Thymus (tissue), 11 donors: ENCODE measurements around the gene PLVAP. TPM values are rescaled to one million over a fixed set of nuclear protein-coding genes. Genes with fewer than 3 reads are reported as not detected.

Experiments used
- DNase-seq, 9 donors: peaks; one replicate each; pipeline ENCODE4 v3.0.0-alpha.2; 2013; ENCODE audit warnings: low spot score in 9 of 9, low read depth in 6 of 9, missing footprints in 1 of 9
- H3K27ac ChIP-seq, 2 donors: one replicate each; pipeline ENCODE4 v1.5.1; 2013; ENCODE audit warnings: control low read depth in 1 of 2, low read depth in 1 of 2, low read length in 1 of 2, mild to moderate bottlenecking in 1 of 2, moderate library complexity in 1 of 2
- H3K27me3 ChIP-seq, 2 donors: one replicate each; pipeline ENCODE4 v1.5.1; 2013; ENCODE audit warnings: low read length in 1 of 2; ENCODE audit not compliant: control insufficient read depth in 2 of 2, insufficient read depth in 1 of 2
- H3K36me3 ChIP-seq, 2 donors: one replicate each; pipeline ENCODE4 v1.5.1; 2013; ENCODE audit warnings: low read length in 1 of 2, mild to moderate bottlenecking in 1 of 2, moderate library complexity in 1 of 2; ENCODE audit not compliant: control insufficient read depth in 2 of 2, insufficient read depth in 2 of 2
- H3K4me1 ChIP-seq, 2 donors: one replicate each; pipeline ENCODE4 v1.5.1; 2013; ENCODE audit warnings: low read length in 2 of 2; ENCODE audit not compliant: control insufficient read depth in 2 of 2, insufficient read depth in 2 of 2
- H3K4me3 ChIP-seq, 2 donors: one replicate each; pipeline ENCODE4 v1.5.1; 2013; ENCODE audit warnings: low read length in 2 of 2, control low read depth in 1 of 2, mild to moderate bottlenecking in 1 of 2
- H3K9me3 ChIP-seq, 2 donors: one replicate each; pipeline ENCODE4 v1.5.1; 2013; ENCODE audit warnings: low read length in 1 of 2, mild to moderate bottlenecking in 1 of 2; ENCODE audit not compliant: control insufficient read depth in 2 of 2, insufficient read depth in 1 of 2
- WGBS: extraction: QIAGEN DNeasy Blood & Tissue Kit; methylation state at CpG from one replicate; pipeline ENCODE4 v1.1.7; 2013; 5-methylcytosine and 5-hydroxymethylcytosine counted together
- polyA plus RNA-seq: library from polyadenylated mRNA; stranded (reverse); fragments of 200-250 nt; gene quantifications from one replicate; pipeline ENCODE4 v1.2.3, GENCODE V29; 2013
- total RNA-seq: library from RNA; stranded (reverse); fragments of 120-200 nt; gene quantifications from one replicate; pipeline ENCODE4 v1.2.4, GENCODE V29; 2013
- donor health status: healthy.

Gene PLVAP
- total and polyA plus RNA-seq, 2 donors, result 11.7 to 57.1 TPM

DNA sequence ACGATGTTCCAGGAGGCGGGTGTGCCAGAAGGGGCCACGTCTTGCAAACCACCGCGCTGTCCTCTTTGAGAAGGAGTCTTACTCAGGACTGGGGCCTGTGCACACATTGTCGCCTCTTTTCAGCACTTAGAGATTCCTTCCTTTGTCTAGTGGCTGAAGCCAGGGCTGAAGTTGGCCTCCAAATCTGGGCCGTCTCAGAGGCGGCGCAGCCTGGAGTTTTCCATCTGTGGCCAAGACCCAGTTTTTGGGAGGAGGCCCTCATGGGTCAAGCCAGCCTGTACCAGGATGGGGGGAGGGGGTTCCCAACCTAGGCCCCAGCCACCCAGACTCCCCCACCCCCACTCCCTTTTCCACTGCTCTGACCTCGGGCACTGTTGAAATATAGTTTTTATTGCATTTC is 54.3 kb downstream of the PLVAP start:
- H3K4me1 ChIP-seq, result peaks cover 0 to 9% of the 10 kb centered on the region in 2 donors
- peaks cover 50 to 57% of the 10 kb centered on the region in 2 donors for H3K36me3 ChIP-seq
- no peak overlapping the region for H3K4me3 ChIP-seq
- 87% methylated on average over 10 of the region's 10 CpGs for WGBS
- peaks cover 3 to 12% of the 10 kb centered on the region in 2 donors for H3K27me3 ChIP-seq
- H3K27ac ChIP-seq, result no peak overlapping the region
- no peak for DNase-seq
- no peaks in the 10 kb centered on the region for H3K9me3 ChIP-seq

DNA sequence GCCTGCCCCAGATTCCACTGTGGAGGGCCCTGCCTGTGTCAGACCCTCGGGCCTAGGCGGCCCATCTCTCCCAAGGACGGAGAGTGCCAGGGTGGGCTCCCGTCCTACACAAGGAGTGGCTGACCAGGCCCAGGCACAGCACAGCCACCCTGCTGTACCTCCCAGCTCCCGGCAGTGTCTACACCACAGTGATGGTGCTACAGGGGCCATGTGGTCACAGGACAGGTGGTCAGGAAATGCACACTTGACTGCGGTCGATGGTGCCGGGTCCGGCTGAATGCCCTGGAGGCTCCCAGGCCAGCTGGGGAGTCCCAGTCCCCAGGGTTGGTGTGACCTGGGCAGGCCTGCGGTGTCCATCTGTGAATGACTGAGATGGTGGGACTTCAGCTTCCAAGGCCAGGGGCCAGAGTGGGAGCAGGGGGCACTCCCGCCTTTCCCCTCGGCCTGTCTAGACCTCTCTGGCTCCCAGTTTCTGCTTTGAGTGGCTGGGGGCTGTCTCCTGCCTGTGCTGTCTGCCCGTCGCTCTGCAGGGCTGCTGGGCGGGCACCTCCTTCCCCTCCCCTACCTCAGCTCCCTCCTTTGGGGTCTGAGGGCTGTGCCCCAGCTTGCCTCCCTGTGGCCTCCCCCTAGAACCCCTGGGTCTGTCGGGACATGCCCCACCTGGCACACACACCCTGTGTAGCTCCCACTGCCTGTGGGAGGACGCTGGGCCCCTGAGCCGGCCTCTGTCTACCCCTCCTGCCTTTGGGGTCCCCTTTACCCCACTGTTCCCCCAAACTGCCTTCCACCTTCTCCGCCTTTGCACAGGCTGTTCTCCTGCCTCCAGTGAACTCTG is 55.3 kb downstream of the PLVAP start:
- Histone ChIP-seq H3K27me3 (peaks cover 3 to 12% of the 10 kb centered on the region in 2 donors), H3K9me3 (no peaks in the 10 kb centered on the region), H3K4me3 (no peak overlapping the region), H3K4me1 (peaks cover 0 to 8% of the 10 kb centered on the region in 2 donors), H3K27ac (no peak overlapping the region), H3K36me3 (peaks cover 46 to 57% of the 10 kb centered on the region in 2 donors)
- DNase-seq, result no peak
- WGBS, result 91% methylated on average over 19 of the region's 19 CpGs

DNA sequence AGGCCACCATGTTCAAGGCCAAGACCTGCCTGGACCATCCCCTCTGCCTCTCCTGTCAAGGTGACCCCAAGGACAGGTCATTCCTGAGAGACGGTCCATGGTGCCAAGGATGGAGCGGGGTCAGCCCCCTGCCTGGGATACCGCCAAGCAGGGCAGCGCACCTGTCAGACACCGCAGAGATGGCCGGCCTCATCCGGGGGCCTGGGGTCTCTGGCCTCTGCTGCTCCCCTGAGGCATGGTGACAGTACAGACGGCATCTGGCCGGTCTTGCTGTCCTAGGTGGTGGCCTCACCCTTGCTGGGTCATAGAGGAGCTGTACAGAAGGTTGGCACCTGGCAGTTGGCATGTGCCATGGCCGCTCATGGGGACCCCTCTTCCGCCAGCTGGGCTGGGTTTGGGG is 56.7 kb downstream of the PLVAP start:
- Histone ChIP-seq H3K27me3 (peaks cover 3 to 12% of the 10 kb centered on the region in 2 donors), H3K4me3 (no peak overlapping the region), H3K4me1 (peaks cover 0 to 8% of the 10 kb centered on the region in 2 donors), H3K36me3 (peaks cover 52 to 63% of the 10 kb centered on the region in 2 donors), H3K27ac (no peak overlapping the region), H3K9me3 (no peaks in the 10 kb centered on the region)
- 83% methylated on average over 11 of the region's 11 CpGs for WGBS
- no peak for DNase-seq

DNA sequence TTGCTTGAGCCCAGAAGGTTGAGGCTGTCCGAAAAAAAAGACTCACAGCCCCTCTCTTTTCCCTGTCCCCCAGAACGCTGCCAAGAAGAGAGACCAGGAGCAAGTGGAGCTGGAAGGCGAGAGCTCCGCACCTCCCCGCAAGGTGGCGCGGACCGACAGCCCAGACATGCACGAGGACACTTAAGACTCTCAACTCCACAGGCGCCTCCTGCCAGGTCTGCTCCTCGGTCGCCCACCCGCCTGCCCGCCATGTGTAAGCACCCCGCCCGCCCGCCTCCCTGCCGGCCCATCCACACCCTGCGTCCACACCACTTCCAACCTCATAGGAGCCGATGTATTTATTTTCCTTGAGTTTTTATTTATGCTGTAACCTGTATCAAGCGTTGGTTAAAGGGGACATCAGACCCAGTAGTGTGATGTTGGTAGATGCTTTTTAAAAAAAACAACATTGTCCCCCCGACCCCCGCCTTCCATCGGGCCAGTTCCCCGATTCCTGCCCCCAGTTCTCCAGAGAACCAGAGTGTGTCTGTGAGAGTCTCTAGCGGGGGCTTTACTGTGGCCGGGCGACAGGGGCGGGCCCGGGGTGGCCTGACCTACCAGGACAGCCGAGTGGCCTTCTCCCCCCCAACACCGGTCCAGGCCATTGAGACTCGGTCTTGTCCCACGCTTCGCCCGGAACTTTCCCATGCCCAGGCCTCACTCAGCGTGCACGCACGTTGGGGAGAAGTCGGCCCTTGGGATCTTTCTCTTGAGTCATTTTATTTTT is 57.5 kb downstream of the PLVAP start:
- H3K27me3 ChIP-seq, result peaks cover 3 to 12% of the 10 kb centered on the region in 2 donors
- H3K4me3 ChIP-seq, result no peak overlapping the region
- H3K9me3 ChIP-seq, result no peaks in the 10 kb centered on the region
- peaks cover 54 to 59% of the 10 kb centered on the region in 2 donors for H3K36me3 ChIP-seq
- H3K27ac ChIP-seq, result no peak overlapping the region
- DNase-seq, result no peak
- 98% methylated on average over 40 of the region's 40 CpGs for WGBS
- H3K4me1 ChIP-seq, result peaks cover 0 to 8% of the 10 kb centered on the region in 2 donors

DNA sequence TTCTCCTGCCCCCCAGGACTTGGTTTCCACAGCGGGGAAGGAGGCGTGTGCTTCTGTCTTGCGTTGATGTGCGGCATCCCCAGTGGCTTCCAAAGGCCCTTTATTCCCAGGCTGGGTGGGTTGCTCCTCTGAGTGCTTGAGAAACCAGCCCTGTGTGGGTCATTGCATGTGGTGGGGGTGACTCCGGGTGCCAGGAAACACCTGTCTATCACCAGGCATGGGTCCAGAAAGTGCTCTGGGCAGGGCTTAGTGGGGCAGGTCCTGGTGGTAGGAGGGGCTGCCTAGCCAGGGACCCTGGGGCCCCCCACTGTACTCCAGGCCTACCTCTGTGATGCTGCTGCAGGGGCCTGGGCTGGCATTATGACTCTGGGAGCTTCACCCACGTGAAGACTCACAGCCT is 58.2 kb downstream of the PLVAP start:
- peaks cover 3 to 12% of the 10 kb centered on the region in 2 donors for H3K27me3 ChIP-seq
- no peak for DNase-seq
- peaks cover 0 to 8% of the 10 kb centered on the region in 2 donors for H3K4me1 ChIP-seq
- H3K4me3 ChIP-seq, result no peak overlapping the region
- no peak overlapping the region for H3K27ac ChIP-seq
- 84% methylated on average over 6 of the region's 6 CpGs for WGBS
- peaks cover 58 to 64% of the 10 kb centered on the region in 2 donors for H3K36me3 ChIP-seq
- no peaks in the 10 kb centered on the region for H3K9me3 ChIP-seq

DNA sequence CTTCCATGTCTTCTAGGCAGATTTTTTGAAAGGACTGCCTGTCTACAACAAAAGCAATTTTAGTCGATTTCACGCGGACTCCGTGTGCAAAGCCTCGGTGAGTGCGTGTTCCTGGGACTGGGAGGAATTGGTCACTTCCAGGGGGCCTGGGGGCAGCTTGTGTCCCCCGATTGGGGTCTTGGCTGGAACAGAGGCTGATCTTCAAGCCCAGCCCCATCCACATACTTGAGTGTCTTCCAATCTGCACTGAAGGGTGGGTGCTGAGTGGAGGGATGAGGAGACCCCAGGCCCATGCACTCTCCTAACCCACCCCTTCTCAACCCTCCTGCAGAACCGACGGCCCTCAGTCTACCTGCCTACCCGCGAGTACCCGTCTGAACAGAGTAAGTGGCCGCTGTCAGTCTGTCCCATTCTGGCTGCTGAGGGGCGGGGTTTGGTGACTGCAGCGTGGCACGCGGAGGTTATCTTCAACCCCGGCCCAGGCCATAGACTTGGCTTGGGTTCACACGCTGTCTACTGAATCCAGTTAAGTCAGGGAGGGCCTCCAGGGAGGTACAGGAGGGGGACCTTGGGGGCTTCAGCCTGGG is 63.0 kb downstream of the PLVAP start:
- no peaks in the 10 kb centered on the region for H3K27me3 ChIP-seq
- no peak overlapping the region for H3K27ac ChIP-seq
- 98% methylated on average over 19 of the region's 19 CpGs for WGBS
- DNase-seq, result no peak
- peaks cover 43 to 47% of the 10 kb centered on the region in 2 donors for H3K36me3 ChIP-seq
- peaks cover 11 to 13% of the 10 kb centered on the region in 2 donors for H3K4me1 ChIP-seq
- H3K9me3 ChIP-seq, result no peaks in the 10 kb centered on the region
- no peak overlapping the region for H3K4me3 ChIP-seq

DNA sequence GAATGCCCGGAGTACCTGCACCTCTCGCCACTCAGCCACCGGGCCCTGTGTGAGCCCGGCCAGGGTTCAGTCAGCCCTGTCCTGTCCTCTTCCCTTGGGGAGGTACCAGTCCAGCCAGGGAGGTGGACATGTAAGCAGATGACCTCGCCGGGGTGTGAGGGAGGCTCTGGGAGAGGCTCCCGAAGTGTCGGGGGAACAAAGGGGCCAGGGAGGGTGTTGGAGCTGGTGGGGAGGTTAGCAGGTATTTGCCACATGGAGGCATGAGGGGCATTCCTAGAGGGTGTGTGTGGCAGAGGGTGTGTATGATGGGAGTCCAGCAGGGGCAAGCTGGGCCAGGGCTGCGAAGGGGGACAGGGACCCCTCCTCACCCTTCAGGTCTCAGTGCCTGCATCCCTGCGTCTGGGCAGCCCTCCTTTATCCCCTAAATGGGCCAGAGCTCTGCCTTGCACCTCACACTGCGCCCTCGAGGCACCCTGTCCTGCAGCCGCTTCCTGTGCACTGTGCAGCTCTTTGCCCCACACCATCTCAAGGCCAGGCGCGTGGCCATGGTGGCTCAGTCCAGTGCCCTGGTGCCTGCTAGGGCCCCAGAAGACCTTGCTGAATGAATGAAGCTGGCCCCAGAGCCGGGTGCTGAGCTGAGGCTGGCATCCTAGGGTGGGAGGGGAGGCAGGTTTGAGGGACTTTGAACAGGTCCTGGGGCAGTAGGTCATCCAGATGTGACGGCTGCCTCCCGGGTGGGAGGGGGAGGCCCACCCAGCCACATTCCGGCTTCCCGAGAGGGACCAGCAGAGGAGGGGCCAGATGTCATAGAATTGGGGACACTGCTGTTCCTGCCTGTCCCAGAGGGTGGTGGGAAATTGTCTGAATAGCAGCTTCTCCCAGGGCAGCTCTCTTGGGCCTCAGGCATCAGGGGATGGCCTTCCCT is 64.7 kb downstream of the PLVAP start:
- Histone ChIP-seq H3K36me3 (peaks cover 36 to 42% of the 10 kb centered on the region in 2 donors), H3K27me3 (no peaks in the 10 kb centered on the region), H3K9me3 (no peaks in the 10 kb centered on the region), H3K4me1 (peaks cover 11 to 16% of the 10 kb centered on the region in 2 donors), H3K4me3 (no peak overlapping the region), H3K27ac (no peak overlapping the region)
- no peak for DNase-seq
- WGBS, result 96% methylated on average over 20 of the region's 20 CpGs

DNA sequence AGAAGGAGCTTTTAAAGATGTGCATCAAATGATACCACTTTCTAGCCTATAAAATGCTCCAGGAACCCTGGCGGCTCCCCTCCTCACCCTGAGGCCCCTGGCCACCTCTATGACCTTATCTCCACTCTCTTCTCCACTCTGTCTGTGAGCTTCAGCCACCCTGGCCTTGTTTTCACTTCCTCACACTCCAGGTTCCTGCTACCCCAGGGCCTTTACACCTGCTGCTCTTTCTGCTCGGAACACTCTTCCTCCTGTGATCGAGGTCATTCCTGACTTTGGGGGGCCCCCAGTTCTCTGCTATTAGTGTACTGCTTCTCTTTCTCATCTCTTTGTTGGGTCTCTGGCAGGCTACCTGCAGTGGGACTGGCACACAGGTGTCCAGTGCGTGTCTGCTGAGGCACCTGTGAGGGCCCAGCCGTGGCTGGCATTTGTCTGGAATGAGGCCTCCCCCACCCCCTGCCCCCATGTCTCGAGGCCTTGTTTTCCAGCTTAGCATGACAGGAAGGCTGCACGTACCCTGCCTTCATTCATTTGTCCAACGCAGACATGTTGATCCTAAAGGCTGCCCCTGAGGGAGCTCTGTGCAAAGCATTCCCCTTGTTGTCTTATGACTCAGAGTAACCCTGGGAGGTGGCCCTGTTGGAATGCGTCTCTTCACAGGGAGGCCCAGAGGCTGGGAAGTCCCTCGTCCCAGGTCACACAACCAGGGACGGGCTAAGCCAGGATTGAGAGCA is 65.5 kb downstream of the PLVAP start:
- Histone ChIP-seq H3K36me3 (peaks cover 35 to 42% of the 10 kb centered on the region in 2 donors), H3K9me3 (no peaks in the 10 kb centered on the region), H3K4me1 (peaks cover 11 to 20% of the 10 kb centered on the region in 2 donors), H3K27me3 (no peaks in the 10 kb centered on the region), H3K4me3 (no peak overlapping the region), H3K27ac (no peak overlapping the region)
- WGBS, result 87% methylated on average over 11 of the region's 11 CpGs
- DNase-seq, result no peak
